WERI-Rb-1 (cell line): Measurements from ENCODE around the gene ATOSA.

Experiments
- DNase-seq: peaks from one replicate; pipeline ENCODE4 v3.0.0-alpha.2; 2020
- H3K27ac ChIP-seq: fragments of 250-450 bp; sonication (Bioruptor Pico); 2 replicates; pipeline ENCODE4 v1.5.1; 2020; ENCODE audit warnings: mild to moderate bottlenecking, moderate library complexity
- H3K27me3 ChIP-seq: fragments of 250-450 bp; sonication (Bioruptor Pico); 2 replicates; pipeline ENCODE4 v1.5.1; 2021; ENCODE audit warnings: mild to moderate bottlenecking, low read depth, moderate library complexity; ENCODE audit not compliant: insufficient read depth, severe bottlenecking
- H3K36me3 ChIP-seq: fragments of 250-450 bp; sonication (Bioruptor Pico); 2 replicates; pipeline ENCODE4 v1.5.1; 2020; ENCODE audit warnings: mild to moderate bottlenecking, moderate library complexity
- H3K4me3 ChIP-seq: 2 replicates; pipeline ENCODE4 v1.5.1; 2011; ENCODE audit warnings: low read depth, mild to moderate bottlenecking, control low read depth, low read length
- H3K9me3 ChIP-seq: fragments of 250-450 bp; sonication (Bioruptor Pico); 2 replicates; pipeline ENCODE4 v1.5.1; 2021; ENCODE audit warnings: mild to moderate bottlenecking, moderate library complexity; ENCODE audit not compliant: severe bottlenecking
- CTCF ChIP-seq: IDR thresholded peaks from 2 replicates; pipeline ENCODE4 v1.5.1; 2011; ENCODE audit warnings: low read depth, mild to moderate bottlenecking, control low read depth, inconsistent platforms, low read length

Gene ATOSA

GRCh38 chr15:52635908-52636307, 43.3 kb downstream of the ATOSA start:
- no peaks in the 10 kb centered on the region for H3K27me3 ChIP-seq
- H3K4me3 ChIP-seq, result no peak overlapping the region
- DNase-seq, result no peak
- H3K27ac ChIP-seq, result no peak overlapping the region
- no peaks in the 10 kb centered on the region for H3K9me3 ChIP-seq
- no peaks in the 10 kb centered on the region for H3K36me3 ChIP-seq
- TF ChIP-seq CTCF, result no peak
